GM23248 (cell line): ENCODE data around the gene HIPK2.

ENCODE experiments used
- EZH2 ChIP-seq: fragments of 200-600 bp; sonication (generic); IDR thresholded peaks from 2 replicates; pipeline ENCODE4 v1.6.1; 2018; ENCODE audit warnings: antibody characterized with exemption, mild to moderate bottlenecking; ENCODE audit not compliant: insufficient read depth, poor library complexity, severe bottlenecking
- EZH2phosphoT487 ChIP-seq: fragments of 200-600 bp; sonication (generic); IDR thresholded peaks from 2 replicates; pipeline ENCODE4 v1.6.1; 2018; ENCODE audit warnings: antibody characterized with exemption, moderate library complexity, mild to moderate bottlenecking, low read depth; ENCODE audit not compliant: insufficient read depth

DNA sequence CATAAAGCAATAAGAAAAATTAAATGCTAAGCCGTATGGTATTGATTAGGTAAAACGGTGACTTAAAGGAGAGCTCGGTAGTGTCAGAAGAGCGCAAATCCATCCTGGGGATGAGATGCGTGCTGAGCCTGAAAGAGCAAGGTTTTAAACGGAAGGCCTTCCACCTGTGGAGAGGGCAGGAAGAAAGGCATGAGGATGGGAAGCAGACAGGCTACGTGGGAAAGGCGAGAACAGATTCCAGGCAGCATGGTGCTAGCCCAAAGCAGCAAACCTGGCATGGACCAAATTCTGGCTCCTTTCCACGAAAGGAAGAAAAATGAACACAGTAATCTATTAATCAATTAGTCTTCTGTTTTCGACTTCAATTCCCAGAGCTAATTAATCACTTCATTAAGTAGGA is 103.5 kb downstream of the HIPK2 start:
- TF ChIP-seq EZH2 (no peak), EZH2phosphoT487 (no peak)
